GM12872 (cell line): ENCODE measurements around the gene POLR1B.

Source experiments
- TF ChIP-seq, protein P1 (sequence below): IDR thresholded peaks from 3 replicates; pipeline ENCODE4 v1.5.1; 2011; ENCODE audit warnings: low read depth, mild to moderate bottlenecking, low read length, moderate library complexity; ENCODE audit not compliant: insufficient read depth

Gene POLR1B

DNA sequence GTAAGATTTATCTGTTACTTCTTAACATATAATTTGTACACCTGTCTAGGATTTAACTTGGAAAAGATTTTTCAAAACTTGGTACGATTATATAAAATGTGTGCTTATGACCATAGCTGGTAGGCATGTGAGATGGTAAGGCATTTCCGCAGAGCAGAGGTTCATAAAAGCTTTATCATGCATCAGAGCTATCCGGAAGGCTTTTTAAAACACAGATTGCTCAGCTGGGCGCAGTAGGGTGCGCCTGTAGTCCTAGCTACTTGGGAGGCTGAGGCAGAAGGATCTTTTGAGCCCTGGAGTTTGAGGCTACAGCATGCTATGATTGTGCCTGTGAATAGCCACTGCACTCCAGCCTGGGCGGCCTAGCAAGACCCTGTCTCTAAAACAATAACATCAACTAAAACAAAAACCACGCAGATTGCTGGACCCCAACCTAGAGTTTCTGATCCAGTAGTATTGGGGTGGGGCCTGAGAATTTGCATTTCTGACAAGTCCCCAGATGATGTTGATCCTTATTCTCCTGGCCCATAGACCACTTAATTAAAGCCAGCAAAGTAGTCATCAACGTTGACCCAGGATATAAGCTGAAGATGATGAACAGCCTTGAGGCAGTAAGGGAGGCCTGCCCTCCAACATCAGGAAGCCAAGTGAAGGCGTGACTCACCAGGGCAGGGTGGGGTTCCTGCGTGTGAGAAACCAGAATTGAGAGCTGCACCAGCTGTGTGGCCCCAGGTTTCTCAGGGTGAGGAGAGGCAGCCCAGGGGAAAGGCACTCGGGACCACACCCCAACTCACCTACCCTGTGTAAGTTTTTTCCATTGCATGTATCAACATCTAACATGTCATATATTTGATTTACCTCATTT lies 81.9 kb downstream of the POLR1B start:
- TF ChIP-seq, protein P1, sequence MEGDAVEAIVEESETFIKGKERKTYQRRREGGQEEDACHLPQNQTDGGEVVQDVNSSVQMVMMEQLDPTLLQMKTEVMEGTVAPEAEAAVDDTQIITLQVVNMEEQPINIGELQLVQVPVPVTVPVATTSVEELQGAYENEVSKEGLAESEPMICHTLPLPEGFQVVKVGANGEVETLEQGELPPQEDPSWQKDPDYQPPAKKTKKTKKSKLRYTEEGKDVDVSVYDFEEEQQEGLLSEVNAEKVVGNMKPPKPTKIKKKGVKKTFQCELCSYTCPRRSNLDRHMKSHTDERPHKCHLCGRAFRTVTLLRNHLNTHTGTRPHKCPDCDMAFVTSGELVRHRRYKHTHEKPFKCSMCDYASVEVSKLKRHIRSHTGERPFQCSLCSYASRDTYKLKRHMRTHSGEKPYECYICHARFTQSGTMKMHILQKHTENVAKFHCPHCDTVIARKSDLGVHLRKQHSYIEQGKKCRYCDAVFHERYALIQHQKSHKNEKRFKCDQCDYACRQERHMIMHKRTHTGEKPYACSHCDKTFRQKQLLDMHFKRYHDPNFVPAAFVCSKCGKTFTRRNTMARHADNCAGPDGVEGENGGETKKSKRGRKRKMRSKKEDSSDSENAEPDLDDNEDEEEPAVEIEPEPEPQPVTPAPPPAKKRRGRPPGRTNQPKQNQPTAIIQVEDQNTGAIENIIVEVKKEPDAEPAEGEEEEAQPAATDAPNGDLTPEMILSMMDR = no peak

GRCh38 chr2:112625474-112626114 lies 83.3 kb downstream of the POLR1B start:
- TF ChIP-seq, protein P1 = no peak

DNA sequence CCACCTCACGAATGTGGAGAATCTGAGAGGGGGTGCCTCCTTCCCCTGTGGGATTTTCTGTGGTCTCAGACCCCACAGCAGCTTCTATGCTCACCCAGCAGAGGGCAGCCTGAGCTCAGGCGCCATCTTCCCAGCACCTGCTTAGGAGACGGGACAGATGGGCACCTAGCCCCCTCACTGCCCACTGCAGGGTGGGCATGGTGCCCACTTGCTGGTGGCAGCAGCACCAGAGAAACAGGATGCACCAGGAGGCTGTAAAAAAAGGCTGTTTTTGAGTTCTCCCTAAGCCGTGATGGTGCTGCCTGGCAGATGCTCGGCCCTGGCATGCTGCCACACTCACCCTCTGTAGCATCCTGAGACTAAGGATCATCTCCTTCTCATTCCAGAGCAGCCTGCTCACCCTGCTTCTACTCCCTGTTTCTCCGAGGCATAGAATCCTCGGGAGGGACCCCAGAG lies 84.4 kb downstream of the POLR1B start:
- TF ChIP-seq, protein P1 = peak; percentile 97
